Measurements from ENCODE around the gene FBXL16.
"Not testable (repeated sequence)": the region's sequence is repeated elsewhere in the genome, so short reads cannot be mapped to it uniquely, and the experiment has no call there.

FBXL16 gene, protein sequence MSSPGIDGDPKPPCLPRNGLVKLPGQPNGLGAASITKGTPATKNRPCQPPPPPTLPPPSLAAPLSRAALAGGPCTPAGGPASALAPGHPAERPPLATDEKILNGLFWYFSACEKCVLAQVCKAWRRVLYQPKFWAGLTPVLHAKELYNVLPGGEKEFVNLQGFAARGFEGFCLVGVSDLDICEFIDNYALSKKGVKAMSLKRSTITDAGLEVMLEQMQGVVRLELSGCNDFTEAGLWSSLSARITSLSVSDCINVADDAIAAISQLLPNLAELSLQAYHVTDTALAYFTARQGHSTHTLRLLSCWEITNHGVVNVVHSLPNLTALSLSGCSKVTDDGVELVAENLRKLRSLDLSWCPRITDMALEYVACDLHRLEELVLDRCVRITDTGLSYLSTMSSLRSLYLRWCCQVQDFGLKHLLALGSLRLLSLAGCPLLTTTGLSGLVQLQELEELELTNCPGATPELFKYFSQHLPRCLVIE

GRCh38 chr16:705431-706188 is at the start of gene FBXL16:
FBXL16 (minus strand) TSS chr16:705801; CDS start chr16:697405, 8,396 bp downstream.
- TF ChIP-seq, protein P1, sequence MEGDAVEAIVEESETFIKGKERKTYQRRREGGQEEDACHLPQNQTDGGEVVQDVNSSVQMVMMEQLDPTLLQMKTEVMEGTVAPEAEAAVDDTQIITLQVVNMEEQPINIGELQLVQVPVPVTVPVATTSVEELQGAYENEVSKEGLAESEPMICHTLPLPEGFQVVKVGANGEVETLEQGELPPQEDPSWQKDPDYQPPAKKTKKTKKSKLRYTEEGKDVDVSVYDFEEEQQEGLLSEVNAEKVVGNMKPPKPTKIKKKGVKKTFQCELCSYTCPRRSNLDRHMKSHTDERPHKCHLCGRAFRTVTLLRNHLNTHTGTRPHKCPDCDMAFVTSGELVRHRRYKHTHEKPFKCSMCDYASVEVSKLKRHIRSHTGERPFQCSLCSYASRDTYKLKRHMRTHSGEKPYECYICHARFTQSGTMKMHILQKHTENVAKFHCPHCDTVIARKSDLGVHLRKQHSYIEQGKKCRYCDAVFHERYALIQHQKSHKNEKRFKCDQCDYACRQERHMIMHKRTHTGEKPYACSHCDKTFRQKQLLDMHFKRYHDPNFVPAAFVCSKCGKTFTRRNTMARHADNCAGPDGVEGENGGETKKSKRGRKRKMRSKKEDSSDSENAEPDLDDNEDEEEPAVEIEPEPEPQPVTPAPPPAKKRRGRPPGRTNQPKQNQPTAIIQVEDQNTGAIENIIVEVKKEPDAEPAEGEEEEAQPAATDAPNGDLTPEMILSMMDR (IDR thresholded peaks at IDR 0.05): no peak
- H3K4me1 ChIP-seq: peaks cover 5% of the 10 kb centered on the region
- H3K9ac ChIP-seq: no peak within 1 kb of the TSS
- H3K4me3 ChIP-seq (ENCODE audit: low read depth, low read length): no peak within 1 kb of the TSS
- peaks cover 13% of the 10 kb centered on the region for H3K27me3 ChIP-seq (ENCODE audit: control insufficient read depth, insufficient read depth, low read length)
- H3K79me2 ChIP-seq: peaks cover 28% of the 10 kb centered on the region
- no peaks in the 10 kb centered on the region for H3K9me3 ChIP-seq (ENCODE audit: control insufficient read depth, low read length)
- peak within 1 kb of the TSS; percentile 47 for H3K27ac ChIP-seq
- H2AFZ ChIP-seq: peak within 1 kb of the TSS; percentile 60
- H3K36me3 ChIP-seq (ENCODE audit: control insufficient read depth, insufficient read depth, low read length): no peaks in the 10 kb centered on the region
- no peak within 1 kb of the TSS for H3K4me2 ChIP-seq (ENCODE audit: low read length)

GRCh38 chr16:754656-755055 is 49.1 kb upstream of the FBXL16 start:
- no peak overlapping the region for H3K4me3 ChIP-seq (ENCODE audit: low read depth, low read length)
- no peaks in the 10 kb centered on the region for H3K9me3 ChIP-seq (ENCODE audit: control insufficient read depth, low read length)
- no peak overlapping the region for H3K4me2 ChIP-seq (ENCODE audit: low read length)
- H2AFZ ChIP-seq: no peak overlapping the region
- H3K27me3 ChIP-seq (ENCODE audit: control insufficient read depth, insufficient read depth, low read length): no peaks in the 10 kb centered on the region
- no peaks in the 10 kb centered on the region for H3K4me1 ChIP-seq
- H3K36me3 ChIP-seq (ENCODE audit: control insufficient read depth, insufficient read depth, low read length): no peaks in the 10 kb centered on the region
- TF ChIP-seq, protein P1 (IDR thresholded peaks at IDR 0.05): no peak
- no peaks in the 10 kb centered on the region for H3K79me2 ChIP-seq
- no peak overlapping the region for H3K27ac ChIP-seq
- no peak overlapping the region for H3K9ac ChIP-seq

- H3K79me2 ChIP-seq; H3K4me3 ChIP-seq (ENCODE audit: low read depth, low read length); H3K36me3 ChIP-seq (ENCODE audit: control insufficient read depth, insufficient read depth, low read length); H2AFZ ChIP-seq; H3K9ac ChIP-seq; H3K4me2 ChIP-seq (ENCODE audit: low read length); H3K27ac ChIP-seq; H3K9me3 ChIP-seq (ENCODE audit: control insufficient read depth, low read length); H3K27me3 ChIP-seq (ENCODE audit: control insufficient read depth, insufficient read depth, low read length); H3K4me1 ChIP-seq: not testable (repeated sequence)
Observed at GRCh38 chr16:754121-754607, 48.6 kb upstream of the FBXL16 start.

DNA sequence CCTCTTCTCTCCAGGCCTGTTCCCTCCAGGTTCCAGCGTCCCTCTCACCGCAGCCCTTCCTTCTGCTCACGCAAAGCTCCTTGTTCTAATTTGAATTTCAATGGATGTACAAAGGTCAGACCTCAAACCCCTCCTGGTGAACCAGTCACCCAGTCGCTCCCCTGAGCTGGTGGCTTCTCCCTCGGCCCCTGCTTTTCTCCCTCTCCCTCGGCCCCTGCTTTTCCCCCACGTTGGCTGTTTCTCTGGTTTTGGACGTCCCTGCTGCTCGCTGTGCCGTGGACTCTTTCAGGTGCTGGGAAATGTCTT is 46.4 kb upstream of the FBXL16 start:
- Histone ChIP-seq H3K4me1 (no peaks in the 10 kb centered on the region), H3K27me3 (ENCODE audit: control insufficient read depth, insufficient read depth, low read length) (no peaks in the 10 kb centered on the region), H3K79me2 (no peaks in the 10 kb centered on the region), H2AFZ (no peak overlapping the region), H3K36me3 (ENCODE audit: control insufficient read depth, insufficient read depth, low read length) (no peaks in the 10 kb centered on the region), H3K27ac (no peak overlapping the region), H3K9ac (no peak overlapping the region), H3K9me3 (ENCODE audit: control insufficient read depth, low read length) (no peaks in the 10 kb centered on the region), H3K4me3 (ENCODE audit: low read depth, low read length) (no peak overlapping the region), H3K4me2 (ENCODE audit: low read length) (no peak overlapping the region)
- TF ChIP-seq, protein P1 (IDR thresholded peaks at IDR 0.05): no peak

Data from parathyroid adenoma (tissue), 2 donors.